Skeletal muscle tissue (tissue), 4 donors: ENCODE data around the gene KANSL2. TPM values are rescaled to one million over a fixed set of nuclear protein-coding genes. Genes with fewer than 3 reads are reported as not detected.
"Not testable (repeated sequence)": the region's sequence is repeated elsewhere in the genome, so short reads cannot be mapped to it uniquely, and the experiment has no call there.

Source experiments
- H3K27ac ChIP-seq: one replicate; pipeline ENCODE4 v1.7.0; 2013; ENCODE audit warnings: mild to moderate bottlenecking, low read depth, low read length, inconsistent platforms
- H3K27me3 ChIP-seq, 3 donors: one replicate each; pipeline ENCODE4 v1.7.0; 2013; ENCODE audit warnings: low read length in 3 of 3; ENCODE audit not compliant: control insufficient read depth in 3 of 3, insufficient read depth in 3 of 3
- H3K36me3 ChIP-seq, 3 donors: one replicate each; pipeline ENCODE4 v1.7.0; 2013; ENCODE audit warnings: low read length in 3 of 3; ENCODE audit not compliant: control insufficient read depth in 3 of 3, insufficient read depth in 3 of 3
- H3K4me1 ChIP-seq, 3 donors: one replicate each; pipeline ENCODE4 v1.7.0; 2013; ENCODE audit warnings: low read length in 3 of 3, mild to moderate bottlenecking in 3 of 3; ENCODE audit not compliant: control insufficient read depth in 3 of 3, insufficient read depth in 3 of 3
- H3K4me3 ChIP-seq, 3 donors: one replicate each; pipeline ENCODE4 v1.7.0; 2013; ENCODE audit warnings: low read length in 3 of 3
- H3K9ac ChIP-seq, 3 donors: one replicate each; pipeline ENCODE4 v1.7.0; 2013; ENCODE audit warnings: low read length in 3 of 3, mild to moderate bottlenecking in 3 of 3, moderate library complexity in 2 of 3, low read depth in 1 of 3
- H3K9me3 ChIP-seq, 3 donors: one replicate each; pipeline ENCODE4 v1.7.0; 2013; ENCODE audit warnings: low read length in 3 of 3; ENCODE audit not compliant: control insufficient read depth in 3 of 3
- total RNA-seq: library from RNA; depleted of rRNA; stranded (reverse); fragments of >200 nt; gene quantifications from one replicate; pipeline ENCODE4 v1.2.3, GENCODE V29; 2014
- donor health status: Osteomylitis.

The KANSL2 gene
- total RNA-seq, 1 donor from 2014 or later = 53.8 TPM

DNA sequence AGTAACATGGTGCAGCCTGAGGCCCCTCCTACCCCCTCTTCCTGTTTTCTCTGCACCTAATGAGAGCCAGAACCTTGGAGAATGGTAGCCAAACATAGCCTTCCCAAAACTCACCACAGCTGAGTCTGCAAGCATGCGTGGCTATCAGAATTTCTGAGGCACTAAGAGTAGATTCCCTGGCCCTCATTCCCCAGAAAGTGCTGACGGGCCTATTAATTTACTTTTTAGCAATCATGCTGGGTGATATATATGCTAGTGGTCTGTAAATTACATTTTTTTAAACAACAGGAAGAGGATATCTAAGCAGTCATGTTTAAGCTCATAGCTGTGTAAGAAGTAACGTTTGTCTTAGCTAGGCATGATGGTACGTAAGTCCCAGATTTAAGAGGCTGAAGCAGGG is 30.4 kb downstream of the KANSL2 start:
- no peak overlapping the region for H3K27ac ChIP-seq
- no peaks in the 10 kb centered on the region for H3K27me3 ChIP-seq
- no peaks in the 10 kb centered on the region for H3K9me3 ChIP-seq
- peaks cover 32 to 48% (median 42%) of the 10 kb centered on the region in 3 donors for H3K36me3 ChIP-seq
- H3K4me1 ChIP-seq = no peaks in the 10 kb centered on the region
- H3K9ac ChIP-seq = no peak overlapping the region
- no peak overlapping the region for H3K4me3 ChIP-seq

DNA sequence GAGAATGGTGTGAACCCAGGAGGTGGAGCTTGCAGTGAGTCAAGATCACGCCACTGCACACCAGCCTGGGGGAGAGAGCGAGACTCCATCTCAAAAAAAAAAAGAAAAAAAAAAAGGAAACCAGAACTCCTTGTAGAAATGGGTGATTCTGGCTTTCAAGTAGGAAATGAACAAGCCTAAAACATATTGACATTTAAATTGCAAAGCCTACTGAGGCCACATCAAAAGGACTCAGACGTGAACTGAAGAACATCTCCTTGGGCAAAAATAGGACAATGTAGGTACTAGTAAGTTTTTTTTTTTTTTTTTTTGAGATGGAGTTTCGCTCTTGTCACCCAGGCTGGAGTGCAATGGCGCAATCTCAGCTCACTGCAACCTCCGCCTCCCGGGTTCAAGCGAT is 36.7 kb downstream of the KANSL2 start:
- not testable (repeated sequence) for H3K9me3 ChIP-seq, H3K27me3 ChIP-seq, H3K27ac ChIP-seq, H3K4me1 ChIP-seq, H3K4me3 ChIP-seq, H3K9ac ChIP-seq
- H3K36me3 ChIP-seq = peaks cover 2 to 14% (median 5%) of the 10 kb centered on the region in 3 donors

DNA sequence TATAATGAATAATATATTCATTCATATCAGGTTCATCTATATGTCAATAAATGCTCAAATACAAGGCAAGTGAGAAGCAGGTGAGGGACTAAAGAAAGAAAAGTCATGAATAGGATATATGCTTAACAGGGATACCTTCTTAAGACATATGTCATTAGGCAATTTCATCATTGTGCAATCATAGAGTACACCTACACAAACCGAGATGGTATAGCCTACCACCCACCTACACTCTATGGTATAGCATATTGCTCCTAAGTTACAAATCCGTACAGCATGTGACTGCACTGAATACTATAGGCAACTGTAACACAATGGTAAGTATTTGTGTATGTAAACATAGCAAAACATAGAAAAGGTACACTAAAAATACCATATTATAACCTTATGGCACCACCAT is 39.0 kb downstream of the KANSL2 start:
- no peak overlapping the region for H3K9ac ChIP-seq
- no peaks in the 10 kb centered on the region for H3K27me3 ChIP-seq
- H3K9me3 ChIP-seq = no peaks in the 10 kb centered on the region
- H3K27ac ChIP-seq = no peak overlapping the region
- no peak overlapping the region for H3K4me3 ChIP-seq
- H3K4me1 ChIP-seq = no peaks in the 10 kb centered on the region
- peaks cover 2 to 8% (median 4%) of the 10 kb centered on the region in 3 donors for H3K36me3 ChIP-seq

DNA sequence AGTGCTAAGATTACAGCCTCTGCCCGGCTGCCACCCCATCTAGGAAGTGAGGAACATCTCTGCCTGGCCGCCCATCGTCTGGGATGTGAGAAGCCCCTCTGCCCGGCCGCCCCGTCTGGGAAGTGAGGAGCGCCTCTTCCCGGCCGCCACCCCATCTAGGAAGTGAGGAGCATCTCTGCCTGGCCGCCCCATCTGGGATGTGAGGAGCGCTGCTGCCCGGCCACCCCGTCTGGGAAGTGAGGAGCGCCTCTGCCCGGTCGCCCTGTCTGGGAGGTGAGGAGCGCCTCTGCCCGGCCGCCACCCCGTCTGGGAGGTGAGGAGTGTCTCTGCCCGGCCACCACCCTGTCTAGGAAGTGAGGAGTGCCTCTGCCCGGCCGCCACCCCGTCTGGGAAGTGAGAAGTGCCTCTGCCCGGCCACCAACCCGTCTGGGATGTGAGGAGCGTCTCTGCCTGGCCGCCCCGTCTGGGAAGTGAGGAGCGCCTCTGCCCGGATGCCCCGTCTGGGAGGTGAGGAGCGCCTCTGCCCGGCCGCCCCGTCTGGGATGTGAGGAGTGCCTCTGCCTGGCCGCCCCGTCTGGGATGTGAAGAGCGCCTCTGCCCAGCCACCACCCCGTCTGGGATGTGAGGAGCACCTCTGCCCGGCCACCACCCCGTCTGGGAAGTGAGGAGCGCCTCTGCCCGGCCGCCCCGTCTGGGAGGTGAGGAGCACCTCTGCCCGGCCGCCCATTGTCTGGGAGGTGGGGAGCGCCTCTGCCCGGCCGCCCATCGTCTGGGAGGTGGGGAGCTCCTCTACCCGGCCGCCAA is 40.1 kb downstream of the KANSL2 start:
- not testable (repeated sequence) for H3K4me1 ChIP-seq, H3K4me3 ChIP-seq, H3K9me3 ChIP-seq, H3K9ac ChIP-seq, H3K36me3 ChIP-seq, H3K27me3 ChIP-seq, H3K27ac ChIP-seq

DNA sequence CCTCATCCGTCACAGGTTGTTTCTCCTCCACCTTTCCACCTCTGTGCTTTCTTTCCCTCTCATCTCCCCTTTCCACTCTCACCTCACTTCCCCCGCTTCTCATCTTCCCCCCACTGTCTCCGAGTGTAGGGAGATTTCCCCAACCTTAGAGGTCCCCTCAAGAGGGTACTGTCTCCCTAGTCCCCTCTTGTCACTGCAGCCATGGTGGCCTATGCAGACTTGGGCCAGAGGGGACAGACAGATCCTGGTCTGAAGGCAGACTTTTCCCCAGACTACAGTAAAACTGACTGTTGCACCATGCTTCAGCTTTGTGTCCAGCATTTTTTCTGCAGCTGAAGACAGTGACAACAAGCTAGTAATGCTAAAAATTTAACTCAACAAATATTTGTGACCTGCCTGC is 41.2 kb downstream of the KANSL2 start:
- Histone ChIP-seq H3K9ac (no peak overlapping the region), H3K4me3 (no peak overlapping the region), H3K36me3 (peaks cover 0 to 5% (median 2%) of the 10 kb centered on the region in 3 donors), H3K4me1 (no peaks in the 10 kb centered on the region), H3K27ac (no peak overlapping the region), H3K9me3 (no peaks in the 10 kb centered on the region), H3K27me3 (no peaks in the 10 kb centered on the region)

DNA sequence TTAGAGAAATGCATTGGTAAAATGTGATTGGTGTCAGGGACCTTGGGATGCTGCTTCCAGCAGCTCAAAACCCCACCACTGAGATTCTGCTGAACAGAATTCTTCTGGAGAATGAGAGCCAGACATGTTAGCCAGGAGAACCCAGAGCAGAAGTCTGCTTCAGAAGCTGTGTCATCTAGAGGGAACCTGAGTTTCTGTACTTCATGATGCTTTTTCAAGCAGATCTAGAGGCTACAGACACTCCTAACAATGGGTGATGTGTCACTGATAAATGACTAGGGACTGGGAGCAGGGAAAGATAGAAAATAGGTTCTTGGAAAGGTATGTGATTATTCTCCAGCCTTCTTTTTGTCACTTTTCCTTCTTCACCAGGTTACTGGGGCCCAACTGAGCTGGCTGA is 41.6 kb downstream of the KANSL2 start:
- H3K36me3 ChIP-seq = peaks cover 0 to 5% (median 2%) of the 10 kb centered on the region in 3 donors
- no peak overlapping the region for H3K4me3 ChIP-seq
- no peaks in the 10 kb centered on the region for H3K9me3 ChIP-seq
- H3K27ac ChIP-seq = no peak overlapping the region
- H3K4me1 ChIP-seq = no peaks in the 10 kb centered on the region
- no peaks in the 10 kb centered on the region for H3K27me3 ChIP-seq
- no peak overlapping the region for H3K9ac ChIP-seq

DNA sequence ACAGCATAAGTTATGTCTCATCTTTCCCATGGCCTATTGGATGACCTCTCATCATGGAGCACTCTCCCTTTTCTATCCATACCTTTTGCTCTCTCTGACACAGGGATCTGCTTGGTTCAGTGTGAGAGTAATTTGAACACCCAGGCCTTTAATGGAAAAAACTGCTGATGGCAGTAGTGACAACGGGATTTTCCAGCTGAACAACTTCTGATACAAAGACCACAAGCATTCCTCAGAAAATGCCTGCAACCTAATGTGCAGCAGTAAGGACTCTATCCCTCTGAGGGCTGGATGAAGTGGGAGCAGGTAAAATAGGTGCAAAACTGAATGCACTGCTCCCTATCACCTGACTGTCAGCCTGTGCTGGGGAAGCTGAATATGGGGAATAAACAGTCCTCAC is 51.0 kb downstream of the KANSL2 start:
- Histone ChIP-seq H3K4me3 (no peak overlapping the region), H3K27ac (no peak overlapping the region), H3K27me3 (peaks cover 0 to 11% (median 0%) of the 10 kb centered on the region in 3 donors), H3K9me3 (no peaks in the 10 kb centered on the region), H3K9ac (no peak overlapping the region), H3K4me1 (no peaks in the 10 kb centered on the region), H3K36me3 (no peaks in the 10 kb centered on the region)

DNA sequence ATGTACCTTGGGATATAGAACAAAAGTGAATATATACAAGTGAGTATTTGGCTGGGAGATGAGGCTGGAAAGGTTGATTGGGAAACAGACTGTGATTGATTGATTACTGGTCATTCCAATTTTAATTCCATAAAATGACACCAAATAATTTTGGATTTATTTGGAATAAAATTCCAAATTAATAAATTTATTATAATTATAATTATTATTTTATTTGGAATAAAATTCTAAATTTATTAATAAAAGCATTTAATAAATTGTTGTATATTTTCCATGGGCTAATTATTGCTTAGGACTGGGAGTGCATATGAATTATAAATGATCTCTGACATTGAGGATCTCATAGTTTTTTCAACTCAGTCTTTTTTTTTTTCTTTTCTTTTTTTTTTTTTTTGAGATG is 51.7 kb downstream of the KANSL2 start:
- Histone ChIP-seq H3K9ac (no peak overlapping the region), H3K27ac (no peak overlapping the region), H3K4me1 (no peaks in the 10 kb centered on the region), H3K9me3 (no peaks in the 10 kb centered on the region), H3K27me3 (peaks cover 0 to 11% (median 0%) of the 10 kb centered on the region in 3 donors), H3K4me3 (no peak overlapping the region), H3K36me3 (no peaks in the 10 kb centered on the region)

DNA sequence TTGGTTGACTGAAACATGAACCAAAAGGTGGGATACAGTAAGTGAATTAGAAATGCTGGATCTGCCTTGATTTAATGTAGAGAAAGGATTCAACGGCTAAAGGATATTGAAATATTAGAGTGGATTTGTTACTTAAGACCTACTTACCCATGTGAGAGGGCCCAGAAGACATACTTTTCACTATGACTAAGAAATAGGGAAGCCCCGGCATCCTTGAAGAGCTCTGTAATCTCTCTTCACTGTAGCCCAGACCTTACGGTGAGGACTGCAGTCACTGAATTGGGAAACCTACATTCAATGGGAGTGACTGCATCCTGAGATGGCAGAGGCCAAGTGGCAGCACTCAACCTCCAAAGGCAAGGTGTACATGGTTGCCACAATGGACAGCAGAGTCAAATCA is 52.5 kb downstream of the KANSL2 start:
- no peak overlapping the region for H3K9ac ChIP-seq
- H3K4me1 ChIP-seq = no peaks in the 10 kb centered on the region
- no peaks in the 10 kb centered on the region for H3K36me3 ChIP-seq
- H3K27me3 ChIP-seq = peaks cover 0 to 11% (median 0%) of the 10 kb centered on the region in 3 donors
- H3K9me3 ChIP-seq = no peaks in the 10 kb centered on the region
- no peak overlapping the region for H3K27ac ChIP-seq
- H3K4me3 ChIP-seq = no peak overlapping the region

DNA sequence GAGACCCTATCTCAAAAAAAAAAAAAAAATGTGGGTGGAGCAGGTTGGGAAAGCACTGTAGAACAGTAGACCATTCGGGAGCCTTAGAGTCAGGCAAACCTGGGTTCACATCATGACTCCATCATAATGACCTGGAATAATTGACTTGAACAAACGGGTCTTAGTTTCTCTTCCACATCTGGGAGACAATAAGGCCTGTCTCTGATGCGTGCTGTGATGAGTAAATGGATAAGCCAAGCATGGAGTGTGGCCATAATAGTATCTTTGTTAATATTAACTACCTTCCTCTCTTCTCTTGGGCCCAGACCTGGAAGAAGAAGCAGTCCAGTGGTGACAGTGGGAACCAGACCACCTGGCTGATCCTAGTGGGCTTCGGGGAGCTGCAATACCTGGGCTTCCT is 54.5 kb downstream of the KANSL2 start:
- no peaks in the 10 kb centered on the region for H3K4me1 ChIP-seq
- peaks cover 0 to 11% (median 0%) of the 10 kb centered on the region in 3 donors for H3K27me3 ChIP-seq

More for the DNA sequence above, 54.5 kb downstream of the KANSL2 start:
- Histone ChIP-seq H3K9ac (no peak overlapping the region), H3K27ac (no peak overlapping the region), H3K36me3 (no peaks in the 10 kb centered on the region), H3K9me3 (no peaks in the 10 kb centered on the region), H3K4me3 (no peak overlapping the region)
